Activated CD4-positive, alpha-beta T cell treated with anti-CD3 and anti-CD28 coated beads for 36 hours (primary cell): ENCODE results near the gene DYRK2. TPM values are rescaled to one million over a fixed set of nuclear protein-coding genes. Genes with fewer than 3 reads are reported as not detected.

Experiments
- ATAC-seq: fragments of 200-7000 bp; cut with Tn5 transposase; one replicate; pipeline ENCODE4 v1.10.0; 2021; ENCODE audit warnings: mild to moderate bottlenecking, moderate library complexity
- CTCF ChIA-PET: fragments of 350-600 bp; sonication (Branson Sonifier 250); formaldehyde crosslinking; loops from one replicate; lab custom pipeline; 2021; ENCODE audit warnings: antibody characterized with exemption; lab: Charles Lee
- POLR2A ChIA-PET: fragments of 350-600 bp; sonication (Branson Sonifier 250); formaldehyde crosslinking; loops from one replicate; lab custom pipeline; 2021; ENCODE audit warnings: antibody characterized with exemption, inconsistent platforms; lab: Charles Lee
- DNase-seq: peaks from one replicate; pipeline ENCODE4 v3.0.0-alpha.2; 2020
- H3K27ac Mint-ChIP-seq: one replicate; pipeline ENCODE4 v1.8.0; 2021; ENCODE audit warnings: mixed read lengths
- H3K27me3 Mint-ChIP-seq: one replicate; pipeline ENCODE4 v1.8.0; 2021; ENCODE audit warnings: mixed read lengths
- H3K36me3 Mint-ChIP-seq: one replicate; pipeline ENCODE4 v1.8.0; 2021; ENCODE audit warnings: low read depth, mixed read lengths
- H3K4me1 Mint-ChIP-seq: one replicate; pipeline ENCODE4 v1.8.0; 2021; ENCODE audit warnings: mixed read lengths
- H3K4me3 Mint-ChIP-seq: one replicate; pipeline ENCODE4 v1.8.0; 2021; ENCODE audit warnings: mild to moderate bottlenecking, moderate library complexity, mixed read lengths
- H3K9me3 Mint-ChIP-seq: one replicate; pipeline ENCODE4 v1.8.0; 2021; ENCODE audit warnings: low read depth, mixed read lengths
- intact Hi-C, 2 experiments: fragments of 100-400 bp; cut with DNase I in 1 of 2; cut with micrococcal nuclease in 1 of 2; formaldehyde crosslinking; loops; one replicate each; pipeline versions ENCODE4 v1.14.2 to v1.15.1; 2022 to 2024; cut with DNase I, micrococcal nuclease
- total RNA-seq, 2 experiments: library from RNA; stranded (reverse); gene quantifications; one replicate each; pipeline ENCODE4 v1.2.3, GENCODE V29; 2021

DYRK2 gene
- total RNA-seq, 2 experiments from 2014 or later, result 19.2 to 21.5 TPM

DNA sequence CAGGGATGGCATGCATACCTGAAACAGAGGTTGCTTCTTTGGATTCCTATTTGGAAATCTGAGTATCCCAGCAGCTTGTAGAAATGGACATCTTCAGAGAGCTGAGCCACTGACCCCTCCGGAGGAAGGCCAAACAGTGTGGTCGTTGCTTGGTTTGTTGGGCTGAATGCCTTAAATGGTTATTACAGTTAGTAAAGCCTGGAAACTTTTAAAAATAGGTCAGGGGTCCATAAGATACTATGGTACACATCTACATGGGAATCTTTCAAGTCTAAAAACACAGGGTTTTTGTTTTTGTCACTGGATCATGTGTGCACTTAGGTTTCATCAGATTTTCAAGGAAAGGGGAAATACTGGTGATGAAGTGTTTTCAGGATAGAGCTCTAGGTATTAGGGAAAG, 7.7 kb downstream of the DYRK2 start:
- Mint-ChIP-seq H3K27ac (peak overlapping the region; percentile 12), H3K4me1 (peaks cover 81% of the 10 kb centered on the region), H3K36me3 (peaks cover 61% of the 10 kb centered on the region), H3K9me3 (no peaks in the 10 kb centered on the region), H3K4me3 (no peak overlapping the region), H3K27me3 (no peaks in the 10 kb centered on the region)
- POLR2A ChIA-PET, result no interaction called here
- intact Hi-C loops, result loop anchor here in 1 of 2 experiments (10.0 kb wide), 1 partner anchor 301 kb away; no protein-coding TSS in a partner anchor
- CTCF ChIA-PET, result interaction anchor here (1.2 kb wide), 1 partner anchor 264 kb away, joined by 3 read pairs; no protein-coding TSS in a partner anchor
- ATAC-seq, result no peak
- DNase-seq, result no peak

- ChIA-PET POLR2A (no interaction called here), CTCF (no interaction called here)
- H3K9me3 Mint-ChIP-seq, result no peaks in the 10 kb centered on the region
- no peaks in the 10 kb centered on the region for H3K27me3 Mint-ChIP-seq
- DNase-seq (no peak), ATAC-seq (no peak)
- no peak overlapping the region for H3K27ac Mint-ChIP-seq
- H3K36me3 Mint-ChIP-seq, result peaks cover 65% of the 10 kb centered on the region
- H3K4me3 Mint-ChIP-seq, result no peak overlapping the region
- peaks cover 88% of the 10 kb centered on the region for H3K4me1 Mint-ChIP-seq
- intact Hi-C loops, result loop anchor here in 1 of 2 experiments (10.0 kb wide), 1 partner anchor 304 kb away; no protein-coding TSS in a partner anchor
These were observed 9.9 kb downstream of the DYRK2 start for GRCh38 chr12:67658486-67658885.

DNA sequence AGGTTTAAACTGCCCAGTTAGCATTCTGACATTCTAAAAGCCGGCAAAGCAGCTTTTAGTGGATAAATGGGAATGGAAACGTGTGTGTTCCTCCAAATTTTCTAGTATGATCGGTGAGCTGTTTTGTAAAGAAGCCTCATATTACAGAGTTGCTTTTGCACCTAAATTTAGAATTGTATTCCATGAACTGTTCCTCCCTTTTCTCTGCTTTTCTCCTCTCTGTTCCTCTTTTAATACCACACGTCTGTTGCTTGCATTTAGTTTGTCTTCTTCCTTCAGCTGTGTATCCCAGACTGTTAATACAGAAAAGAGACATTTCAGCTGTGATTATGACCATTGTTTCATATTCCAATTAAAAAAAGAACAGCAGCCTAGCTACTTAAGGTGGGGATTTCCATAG, 10.7 kb downstream of the DYRK2 start:
- Mint-ChIP-seq H3K27ac (no peak overlapping the region), H3K27me3 (no peaks in the 10 kb centered on the region), H3K4me3 (no peak overlapping the region), H3K4me1 (peaks cover 87% of the 10 kb centered on the region), H3K9me3 (no peaks in the 10 kb centered on the region), H3K36me3 (peaks cover 61% of the 10 kb centered on the region)
- ATAC-seq, result no peak
- no peak for DNase-seq
- ChIA-PET CTCF (no interaction called here), POLR2A (no interaction called here)
- intact Hi-C loops, result loop anchor here in 1 of 2 experiments (10.0 kb wide), 1 partner anchor 304 kb away; no protein-coding TSS in a partner anchor

DNA sequence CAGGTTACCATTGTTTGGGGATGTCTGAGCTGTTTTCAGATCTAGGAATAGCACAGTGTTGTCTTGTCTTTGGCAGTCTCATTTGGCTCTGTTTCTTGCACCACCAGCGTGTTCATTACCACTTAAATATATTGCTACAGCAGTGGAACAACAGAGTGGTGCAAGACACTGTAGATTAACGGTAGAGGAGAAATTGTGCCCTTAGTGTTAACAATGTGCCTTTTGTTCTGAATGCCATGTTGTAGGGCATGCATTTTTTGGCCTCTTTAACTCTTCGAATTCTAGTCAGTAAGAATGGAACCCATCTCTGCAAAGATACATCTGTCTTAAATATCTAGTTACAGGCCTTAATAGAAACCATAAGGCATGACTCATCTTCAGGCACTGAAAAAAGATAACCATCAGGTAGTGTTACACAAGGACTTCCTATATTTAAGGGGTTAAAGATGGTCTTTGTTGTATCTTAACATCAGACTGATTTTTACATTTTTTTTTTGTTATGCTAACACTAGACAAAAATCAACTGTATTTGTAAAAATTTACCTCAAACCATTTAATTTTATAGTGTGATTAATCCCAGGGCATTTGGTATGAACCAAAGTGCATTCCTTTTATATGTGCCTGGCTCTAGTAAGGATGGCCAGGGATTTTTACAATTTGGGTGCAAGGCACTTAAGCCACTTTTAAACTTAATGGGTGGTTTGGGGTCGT, 12.9 kb downstream of the DYRK2 start:
- ATAC-seq (peak; percentile 53), DNase-seq (no peak)
- H3K4me1 Mint-ChIP-seq, result peaks cover 77% of the 10 kb centered on the region
- H3K27ac Mint-ChIP-seq, result no peak overlapping the region
- ChIA-PET POLR2A (no interaction called here), CTCF (interaction anchor here (0.7 kb wide), 1 partner anchor 1201 kb away, joined by 3 read pairs; no protein-coding TSS in a partner anchor)
- no peak overlapping the region for H3K4me3 Mint-ChIP-seq
- H3K36me3 Mint-ChIP-seq, result peaks cover 43% of the 10 kb centered on the region
- intact Hi-C loops, result no loop called here
- H3K9me3 Mint-ChIP-seq, result no peaks in the 10 kb centered on the region
- no peaks in the 10 kb centered on the region for H3K27me3 Mint-ChIP-seq

DNA sequence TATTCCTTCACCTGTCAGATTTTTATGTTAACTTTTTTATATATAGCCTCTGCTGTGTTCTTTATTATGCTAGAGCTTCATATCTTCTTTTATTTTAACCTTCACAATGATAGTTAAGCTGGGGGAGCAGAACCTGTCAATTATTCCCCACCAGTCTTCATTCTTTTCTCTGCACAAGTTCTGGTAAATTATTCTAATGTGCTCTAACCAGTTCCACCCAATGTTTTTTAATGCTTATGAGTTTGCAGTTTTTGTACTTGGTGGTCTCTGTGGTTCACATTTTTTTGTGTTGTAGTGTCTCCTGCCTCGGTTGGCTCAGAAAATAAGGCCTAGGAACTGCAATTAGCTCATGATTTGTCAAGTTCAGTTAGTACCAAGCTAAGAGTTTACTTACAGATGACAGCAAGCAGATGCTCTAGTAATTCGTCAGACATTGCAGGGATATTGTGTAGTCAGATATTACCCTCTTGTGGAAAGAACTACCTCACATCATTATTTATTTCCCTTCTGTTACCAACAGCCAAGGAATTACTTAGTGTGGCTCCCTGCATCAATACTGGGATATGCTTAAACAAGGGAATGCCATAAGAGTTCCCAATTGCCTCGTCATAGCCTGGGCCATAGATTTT, 14.5 kb downstream of the DYRK2 start:
- ATAC-seq (no peak), DNase-seq (no peak)
- Mint-ChIP-seq H3K36me3 (peaks cover 30% of the 10 kb centered on the region), H3K27ac (peak overlapping the region; percentile 33), H3K27me3 (no peaks in the 10 kb centered on the region), H3K9me3 (no peaks in the 10 kb centered on the region), H3K4me1 (peaks cover 76% of the 10 kb centered on the region), H3K4me3 (no peak overlapping the region)
- POLR2A ChIA-PET, result no interaction called here
- intact Hi-C loops, result no loop called here
- CTCF ChIA-PET, result interaction anchor here (0.7 to 1.0 kb wide), 5 partner anchors 29 to 345 kb away, joined by 3 to 4 read pairs (median 3); no protein-coding TSS in a partner anchor

DNA sequence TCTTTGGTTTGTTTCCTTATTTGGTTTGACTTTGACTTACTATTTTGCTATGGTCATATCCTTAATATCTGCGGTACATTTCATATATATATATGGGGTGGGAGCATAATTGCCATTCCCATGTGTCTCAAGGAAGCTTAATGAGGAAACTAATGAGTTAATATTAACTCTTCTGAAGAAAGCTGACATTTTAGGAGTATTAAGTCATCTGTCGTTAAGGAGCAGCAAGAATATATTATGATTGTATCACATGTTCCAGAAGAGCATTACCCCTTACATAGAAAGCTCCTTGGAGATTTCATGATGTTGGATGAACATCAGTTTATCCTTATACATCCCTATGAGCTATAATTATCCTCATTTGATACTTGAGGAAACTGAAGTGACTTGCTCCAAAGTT, 15.6 kb downstream of the DYRK2 start:
- H3K27me3 Mint-ChIP-seq, result no peaks in the 10 kb centered on the region
- CTCF ChIA-PET, result interaction anchor here (1.0 kb wide), 2 partner anchors 309 to 313 kb away, joined by 3 read pairs; no protein-coding TSS in a partner anchor
- DNase-seq (no peak), ATAC-seq (no peak)
- peaks cover 69% of the 10 kb centered on the region for H3K4me1 Mint-ChIP-seq
- intact Hi-C loops, result no loop called here
- H3K4me3 Mint-ChIP-seq, result no peak overlapping the region
- POLR2A ChIA-PET, result interaction anchor here (0.7 kb wide), 1 partner anchor 358 kb away, joined by 3 read pairs; no protein-coding TSS in a partner anchor
- no peak overlapping the region for H3K27ac Mint-ChIP-seq
- H3K9me3 Mint-ChIP-seq, result no peaks in the 10 kb centered on the region
- peaks cover 25% of the 10 kb centered on the region for H3K36me3 Mint-ChIP-seq

DNA sequence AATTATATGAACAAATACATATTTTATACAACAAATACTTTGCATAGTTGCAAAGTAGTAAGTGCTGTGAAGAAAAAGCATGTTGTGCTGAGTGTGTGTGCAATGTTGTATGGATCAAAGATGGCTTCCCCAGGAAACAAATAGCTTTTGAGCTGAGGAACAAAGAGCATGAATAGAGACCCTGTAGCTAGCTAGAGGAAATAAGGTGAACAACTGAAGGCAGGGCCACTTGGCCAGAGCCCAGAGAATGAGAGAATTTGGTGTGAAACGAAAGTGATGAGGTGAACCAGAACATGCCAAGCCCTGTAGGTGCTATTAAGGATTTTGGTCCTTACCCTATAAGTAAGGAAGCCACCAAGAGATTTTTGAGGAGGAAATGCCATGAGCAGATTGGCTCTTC, 17.1 kb downstream of the DYRK2 start:
- H3K9me3 Mint-ChIP-seq, result no peaks in the 10 kb centered on the region
- CTCF ChIA-PET, result interaction anchor here (0.6 kb wide), 1 partner anchor 70 kb away, joined by 3 read pairs; no protein-coding TSS in a partner anchor
- H3K27ac Mint-ChIP-seq, result no peak overlapping the region
- H3K4me3 Mint-ChIP-seq, result no peak overlapping the region
- H3K36me3 Mint-ChIP-seq, result peaks cover 21% of the 10 kb centered on the region
- H3K4me1 Mint-ChIP-seq, result peaks cover 71% of the 10 kb centered on the region
- no peaks in the 10 kb centered on the region for H3K27me3 Mint-ChIP-seq
- POLR2A ChIA-PET, result no interaction called here
- DNase-seq (no peak), ATAC-seq (no peak)
- intact Hi-C loops, result no loop called here

DNA sequence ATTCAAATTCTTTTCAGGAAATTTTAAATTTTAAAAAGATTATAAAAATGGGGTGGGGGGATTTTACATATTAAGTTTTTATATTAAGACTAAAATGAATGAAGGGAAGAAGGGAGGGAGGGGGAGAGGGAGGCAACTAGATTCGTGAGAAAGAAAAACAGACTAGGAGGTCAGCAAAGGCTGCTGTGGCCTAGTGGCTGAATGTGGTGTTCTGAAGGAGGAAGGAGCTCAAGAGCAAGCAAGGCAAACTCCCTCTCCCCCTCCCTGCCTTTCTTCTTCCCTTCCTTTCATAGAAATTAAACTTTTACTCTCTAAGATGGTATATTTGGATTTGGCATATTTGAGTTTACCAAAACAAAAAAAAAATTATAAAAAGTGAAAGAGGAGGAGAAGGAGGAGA, 18.1 kb downstream of the DYRK2 start:
- Mint-ChIP-seq H3K4me1 (peaks cover 61% of the 10 kb centered on the region), H3K9me3 (no peaks in the 10 kb centered on the region), H3K27me3 (no peaks in the 10 kb centered on the region), H3K27ac (no peak overlapping the region), H3K4me3 (no peak overlapping the region), H3K36me3 (peaks cover 15% of the 10 kb centered on the region)
- POLR2A ChIA-PET, result no interaction called here
- ATAC-seq, result no peak
- DNase-seq, result no peak
- CTCF ChIA-PET, result no interaction called here
- intact Hi-C loops, result no loop called here

GRCh38 chr12:67667276-67668073, 18.9 kb downstream of the DYRK2 start:
- intact Hi-C loops, result no loop called here
- no peak overlapping the region for H3K4me3 Mint-ChIP-seq
- H3K36me3 Mint-ChIP-seq, result peaks cover 21% of the 10 kb centered on the region
- peaks cover 5% of the 10 kb centered on the region for H3K9me3 Mint-ChIP-seq
- POLR2A ChIA-PET, result no interaction called here
- no peak for ATAC-seq
- H3K27ac Mint-ChIP-seq, result no peak overlapping the region
- CTCF ChIA-PET, result no interaction called here
- peaks cover 54% of the 10 kb centered on the region for H3K4me1 Mint-ChIP-seq
- DNase-seq, result no peak
- no peaks in the 10 kb centered on the region for H3K27me3 Mint-ChIP-seq

- no peaks in the 10 kb centered on the region for H3K27me3 Mint-ChIP-seq
- no peak for DNase-seq
- no peak for ATAC-seq
- H3K27ac Mint-ChIP-seq, result no peak overlapping the region
- peaks cover 21% of the 10 kb centered on the region for H3K9me3 Mint-ChIP-seq
- ChIA-PET CTCF (no interaction called here), POLR2A (no interaction called here)
- H3K4me3 Mint-ChIP-seq, result no peak overlapping the region
- intact Hi-C loops, result no loop called here
- peaks cover 36% of the 10 kb centered on the region for H3K4me1 Mint-ChIP-seq
- peaks cover 27% of the 10 kb centered on the region for H3K36me3 Mint-ChIP-seq
These were observed 20.8 kb downstream of the DYRK2 start for GRCh38 chr12:67669217-67669933.
